HFFc6 (cell line): ENCODE data around the gene OMP. TPM values are rescaled to one million over a fixed set of nuclear protein-coding genes. Genes with fewer than 3 reads are reported as not detected.

Source experiments
- DNase-seq: peaks from one replicate; pipeline ENCODE4 v3.0.0-alpha.2; 2018
- H3K27ac Mint-ChIP-seq: 2 replicates; pipeline ENCODE4 v1.8.0; 2020; ENCODE audit warnings: mild to moderate bottlenecking, mixed read lengths
- H3K27me3 Mint-ChIP-seq: 2 replicates; pipeline ENCODE4 v1.8.0; 2021; ENCODE audit warnings: mild to moderate bottlenecking, moderate library complexity, mixed read lengths; ENCODE audit not compliant: insufficient read depth
- H3K36me3 Mint-ChIP-seq: 2 replicates; pipeline ENCODE4 v1.8.0; 2021; ENCODE audit warnings: low read depth, mixed read lengths
- H3K4me1 Mint-ChIP-seq: 2 replicates; pipeline ENCODE4 v1.8.0; 2020; ENCODE audit warnings: low read depth, mixed read lengths
- H3K4me3 Mint-ChIP-seq: 2 replicates; pipeline ENCODE4 v1.8.0; 2020; ENCODE audit warnings: mild to moderate bottlenecking, moderate library complexity, mixed read lengths
- H3K9me3 Mint-ChIP-seq: 2 replicates; pipeline ENCODE4 v1.8.0; 2020; ENCODE audit warnings: mild to moderate bottlenecking, mixed read lengths
- total RNA-seq, 6 experiments: library from RNA; stranded (reverse); fragmentation: NEBNext Ultra II Directional; extraction: Animal tissue kit (Norgen Biotek cat#: 25700); gene quantifications; 2 replicates in 1 of 6; 3 replicates in 5 of 6; pipeline ENCODE4 v1.2.3, GENCODE V29; 2021
- TF ChIP-seq, protein P1 (sequence below): fragments of 200-600 bp; sonication (generic); IDR thresholded peaks from 2 replicates; pipeline ENCODE4 v1.5.0; 2021; ENCODE audit warnings: antibody characterized with exemption, mild to moderate bottlenecking

OMP gene
- total RNA-seq, 6 experiments from 2014 or later = 0.77 TPM; not detected in 5

DNA sequence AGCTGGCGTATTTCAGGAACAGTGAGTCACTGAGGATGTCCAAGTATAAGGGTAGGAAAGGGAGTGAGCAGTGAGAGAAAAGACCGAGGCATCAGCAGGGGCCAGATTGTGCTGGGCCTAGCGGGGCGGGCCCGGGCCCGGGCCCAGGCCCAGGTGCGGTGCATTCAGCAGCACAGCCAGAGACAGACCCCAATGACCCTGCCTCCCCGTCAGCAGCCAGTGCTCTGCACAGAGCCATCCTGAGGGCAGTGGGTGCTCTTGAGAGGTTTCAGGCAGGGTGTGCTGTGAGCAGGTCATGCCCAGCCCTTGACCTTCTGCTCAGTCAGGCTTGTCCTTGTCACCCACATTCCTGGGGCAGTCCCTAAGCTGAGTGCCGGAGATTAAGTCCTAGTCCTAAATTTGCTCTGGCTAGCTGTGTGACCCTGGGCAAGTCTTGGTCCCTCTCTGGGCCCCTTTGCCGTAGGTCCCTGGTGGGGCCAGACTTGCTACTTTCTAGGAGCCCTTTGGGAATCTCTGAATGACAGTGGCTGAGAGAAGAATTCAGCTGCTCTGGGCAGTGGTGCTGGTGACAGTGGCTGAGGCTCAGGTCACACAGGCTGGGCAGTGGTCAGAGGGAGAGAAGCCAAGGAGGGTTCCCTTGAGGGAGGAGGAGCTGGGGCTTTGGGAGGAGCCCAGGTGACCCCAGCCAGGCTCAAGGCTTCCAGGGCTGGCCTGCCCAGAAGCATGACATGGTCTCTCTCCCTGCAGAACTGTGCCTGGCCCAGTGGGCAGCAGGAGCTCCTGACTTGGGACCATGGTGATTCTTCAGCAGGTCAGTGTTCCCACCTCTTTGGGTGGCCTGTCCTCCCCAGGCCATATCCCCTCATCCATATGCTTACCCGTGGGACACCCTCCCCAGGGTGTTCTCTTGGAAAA, 27.5 kb downstream of the OMP start:
- no peak for DNase-seq
- H3K9me3 Mint-ChIP-seq = no peaks in the 10 kb centered on the region

DNA sequence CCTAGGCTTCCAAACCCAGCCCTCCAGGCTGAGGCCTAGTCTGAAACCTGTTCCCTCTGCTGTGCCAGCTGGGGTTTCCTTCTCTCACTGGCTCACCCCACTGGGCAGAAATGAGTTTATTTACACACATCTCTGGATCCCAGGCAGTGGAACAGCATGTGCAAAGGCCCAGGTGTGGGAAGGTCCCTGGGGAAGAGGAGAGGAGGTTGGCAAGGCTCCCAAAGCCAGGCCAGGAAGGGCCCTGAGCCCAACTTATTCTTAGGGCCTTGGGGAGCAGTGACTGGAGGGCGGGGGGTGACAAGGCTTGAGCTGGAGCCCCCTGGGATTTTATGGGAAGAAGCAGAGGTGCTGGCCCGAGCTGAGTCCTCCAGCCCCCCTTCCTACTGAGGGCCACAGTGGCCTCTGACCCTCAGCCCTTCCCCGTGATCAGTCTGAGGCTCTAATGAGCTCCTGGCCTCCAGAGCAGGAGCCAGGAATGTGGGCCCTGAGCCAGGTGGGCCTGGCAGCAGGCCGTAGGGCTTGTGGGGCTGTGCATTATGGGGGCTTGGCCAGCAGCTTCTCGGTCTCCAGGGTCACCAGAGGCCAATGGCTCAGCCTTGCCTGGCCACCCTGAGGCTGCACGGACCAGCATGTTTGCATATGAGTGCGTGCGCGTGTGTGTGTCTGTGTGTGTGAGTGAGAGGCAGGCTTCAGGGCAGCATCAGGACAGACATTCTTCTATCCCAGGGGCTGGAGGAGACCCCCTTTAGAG, 28.3 kb downstream of the OMP start:
- peak; percentile 42 for DNase-seq
- TF ChIP-seq, protein P1, sequence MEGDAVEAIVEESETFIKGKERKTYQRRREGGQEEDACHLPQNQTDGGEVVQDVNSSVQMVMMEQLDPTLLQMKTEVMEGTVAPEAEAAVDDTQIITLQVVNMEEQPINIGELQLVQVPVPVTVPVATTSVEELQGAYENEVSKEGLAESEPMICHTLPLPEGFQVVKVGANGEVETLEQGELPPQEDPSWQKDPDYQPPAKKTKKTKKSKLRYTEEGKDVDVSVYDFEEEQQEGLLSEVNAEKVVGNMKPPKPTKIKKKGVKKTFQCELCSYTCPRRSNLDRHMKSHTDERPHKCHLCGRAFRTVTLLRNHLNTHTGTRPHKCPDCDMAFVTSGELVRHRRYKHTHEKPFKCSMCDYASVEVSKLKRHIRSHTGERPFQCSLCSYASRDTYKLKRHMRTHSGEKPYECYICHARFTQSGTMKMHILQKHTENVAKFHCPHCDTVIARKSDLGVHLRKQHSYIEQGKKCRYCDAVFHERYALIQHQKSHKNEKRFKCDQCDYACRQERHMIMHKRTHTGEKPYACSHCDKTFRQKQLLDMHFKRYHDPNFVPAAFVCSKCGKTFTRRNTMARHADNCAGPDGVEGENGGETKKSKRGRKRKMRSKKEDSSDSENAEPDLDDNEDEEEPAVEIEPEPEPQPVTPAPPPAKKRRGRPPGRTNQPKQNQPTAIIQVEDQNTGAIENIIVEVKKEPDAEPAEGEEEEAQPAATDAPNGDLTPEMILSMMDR = no peak
- H3K9me3 Mint-ChIP-seq = no peaks in the 10 kb centered on the region
- no peaks in the 10 kb centered on the region for H3K36me3 Mint-ChIP-seq
- no peak overlapping the region for H3K27ac Mint-ChIP-seq
- peaks cover 37% of the 10 kb centered on the region for H3K4me1 Mint-ChIP-seq
- no peak overlapping the region for H3K4me3 Mint-ChIP-seq
- peaks cover 5% of the 10 kb centered on the region for H3K27me3 Mint-ChIP-seq

More for the DNA sequence above, 27.5 kb downstream of the OMP start:
- peaks cover 28% of the 10 kb centered on the region for H3K4me1 Mint-ChIP-seq
- no peak overlapping the region for H3K4me3 Mint-ChIP-seq
- H3K36me3 Mint-ChIP-seq = no peaks in the 10 kb centered on the region
- H3K27ac Mint-ChIP-seq = no peak overlapping the region
- TF ChIP-seq, protein P1 = no peak
- peaks cover 5% of the 10 kb centered on the region for H3K27me3 Mint-ChIP-seq

DNA sequence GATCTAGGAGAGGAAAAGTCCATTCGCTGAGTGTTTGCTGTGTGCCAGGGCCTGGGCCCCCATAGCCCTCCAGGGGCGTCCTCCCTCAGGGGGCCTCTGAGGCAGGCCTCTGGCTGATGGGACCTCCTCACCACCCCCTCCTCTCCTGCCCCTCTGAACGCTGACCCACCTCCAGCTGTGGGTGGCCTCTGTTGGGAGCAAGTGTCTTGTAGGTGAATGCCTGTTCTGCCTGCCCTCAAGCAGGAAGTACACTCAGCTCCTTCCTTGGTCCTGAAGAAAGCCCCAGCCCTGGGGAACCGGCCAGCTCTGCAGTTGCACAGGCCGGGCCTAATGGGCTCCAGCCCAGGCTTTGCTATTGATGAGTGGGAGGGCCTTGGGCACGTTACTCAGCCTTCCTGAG, 28.9 kb downstream of the OMP start:
- H3K27ac Mint-ChIP-seq = no peak overlapping the region
- peaks cover 5% of the 10 kb centered on the region for H3K27me3 Mint-ChIP-seq
- peaks cover 43% of the 10 kb centered on the region for H3K4me1 Mint-ChIP-seq
- no peaks in the 10 kb centered on the region for H3K36me3 Mint-ChIP-seq
- H3K9me3 Mint-ChIP-seq = no peaks in the 10 kb centered on the region
- TF ChIP-seq, protein P1 = no peak
- DNase-seq = no peak
- no peak overlapping the region for H3K4me3 Mint-ChIP-seq

DNA sequence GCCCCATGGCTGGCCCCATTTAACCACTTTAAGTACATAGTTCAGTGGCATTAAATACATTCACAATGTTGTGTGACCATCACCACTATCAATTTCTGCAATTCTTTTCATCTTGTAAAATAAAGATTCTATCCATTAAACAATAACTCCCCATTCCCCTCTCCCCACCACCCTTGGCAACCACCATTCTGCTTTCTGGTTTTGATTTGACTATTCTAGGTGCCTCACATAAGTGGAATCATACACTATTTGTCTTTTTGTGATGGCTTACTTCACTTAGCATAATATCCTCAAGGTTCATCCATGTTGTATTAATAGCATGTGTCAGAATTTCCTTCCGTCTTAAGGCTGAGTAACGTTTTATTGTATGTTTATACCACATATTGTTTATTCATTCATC, 32.4 kb downstream of the OMP start:
- no peak overlapping the region for H3K27ac Mint-ChIP-seq
- DNase-seq = no peak
- no peak overlapping the region for H3K4me3 Mint-ChIP-seq
- no peaks in the 10 kb centered on the region for H3K27me3 Mint-ChIP-seq
- H3K36me3 Mint-ChIP-seq = no peaks in the 10 kb centered on the region
- no peaks in the 10 kb centered on the region for H3K9me3 Mint-ChIP-seq
- TF ChIP-seq, protein P1 = no peak
- peaks cover 42% of the 10 kb centered on the region for H3K4me1 Mint-ChIP-seq

DNA sequence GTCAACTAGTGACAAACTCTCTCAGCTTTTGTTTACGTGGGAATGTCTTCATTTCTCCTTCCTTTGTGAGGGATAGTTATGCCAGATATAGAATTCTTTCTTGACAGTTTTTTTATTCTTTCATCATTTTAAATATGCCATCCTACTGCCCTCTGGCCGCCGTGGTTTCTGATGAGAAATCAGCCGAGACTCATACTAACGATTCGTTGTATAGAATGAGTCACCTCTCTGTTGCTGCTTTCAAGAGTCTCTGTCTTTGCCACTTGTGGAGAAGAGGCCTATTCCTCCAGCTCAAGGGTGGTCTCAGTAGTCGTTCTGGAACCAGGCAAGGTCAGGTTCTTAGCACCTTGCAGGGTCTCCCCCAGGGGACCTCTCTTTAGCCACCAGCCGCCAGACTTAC, 33.4 kb downstream of the OMP start:
- TF ChIP-seq, protein P1 = no peak
- no peaks in the 10 kb centered on the region for H3K36me3 Mint-ChIP-seq
- H3K4me1 Mint-ChIP-seq = peaks cover 43% of the 10 kb centered on the region
- H3K27me3 Mint-ChIP-seq = no peaks in the 10 kb centered on the region
- no peak overlapping the region; the same call in 1 of the 2 replicates for H3K27ac Mint-ChIP-seq
- no peak overlapping the region for H3K4me3 Mint-ChIP-seq
- H3K9me3 Mint-ChIP-seq = no peaks in the 10 kb centered on the region
- peak; percentile 53 for DNase-seq
